ENCODE data around the gene DGKE.

DNA sequence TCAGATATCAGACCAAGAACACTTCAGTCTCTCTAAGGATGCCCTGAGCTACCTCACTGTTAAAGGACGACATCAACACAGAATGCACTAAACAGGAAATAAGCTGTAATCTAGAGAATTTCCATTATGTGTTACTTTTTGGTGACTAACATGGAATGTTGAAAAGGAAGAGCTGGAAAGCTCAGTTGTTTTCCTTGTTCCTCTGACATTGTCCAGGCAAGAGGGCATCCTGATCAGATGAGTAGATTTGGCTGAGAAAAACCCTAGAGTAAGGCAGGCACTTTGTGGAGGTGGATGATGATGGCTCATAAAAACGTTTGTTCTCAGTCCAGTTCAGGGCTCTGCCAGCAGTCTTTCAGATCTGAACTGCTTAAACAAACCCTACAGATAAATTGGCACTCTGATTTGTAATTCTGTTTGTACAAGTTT lies 34.0 kb downstream of the DGKE start:
- TF ChIP-seq CTCF (conservative IDR thresholded peaks at IDR 0.05; ENCODE audit: low read depth, low read length) (no peak), EZH2 (IDR thresholded peaks at IDR 0.05; ENCODE audit: borderline replicate concordance, low read depth, low read length, poor library complexity, severe bottlenecking) (no peak)

Data from A673 (cell line).